ENCODE data around the gene MYT1.

MYT1 gene

GRCh38 chr20:64264091-64264490 lies 99.8 kb downstream of the MYT1 start:
- no peak for DNase-seq (ENCODE audit: low spot score)
- TF ChIP-seq, protein P1, sequence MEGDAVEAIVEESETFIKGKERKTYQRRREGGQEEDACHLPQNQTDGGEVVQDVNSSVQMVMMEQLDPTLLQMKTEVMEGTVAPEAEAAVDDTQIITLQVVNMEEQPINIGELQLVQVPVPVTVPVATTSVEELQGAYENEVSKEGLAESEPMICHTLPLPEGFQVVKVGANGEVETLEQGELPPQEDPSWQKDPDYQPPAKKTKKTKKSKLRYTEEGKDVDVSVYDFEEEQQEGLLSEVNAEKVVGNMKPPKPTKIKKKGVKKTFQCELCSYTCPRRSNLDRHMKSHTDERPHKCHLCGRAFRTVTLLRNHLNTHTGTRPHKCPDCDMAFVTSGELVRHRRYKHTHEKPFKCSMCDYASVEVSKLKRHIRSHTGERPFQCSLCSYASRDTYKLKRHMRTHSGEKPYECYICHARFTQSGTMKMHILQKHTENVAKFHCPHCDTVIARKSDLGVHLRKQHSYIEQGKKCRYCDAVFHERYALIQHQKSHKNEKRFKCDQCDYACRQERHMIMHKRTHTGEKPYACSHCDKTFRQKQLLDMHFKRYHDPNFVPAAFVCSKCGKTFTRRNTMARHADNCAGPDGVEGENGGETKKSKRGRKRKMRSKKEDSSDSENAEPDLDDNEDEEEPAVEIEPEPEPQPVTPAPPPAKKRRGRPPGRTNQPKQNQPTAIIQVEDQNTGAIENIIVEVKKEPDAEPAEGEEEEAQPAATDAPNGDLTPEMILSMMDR (IDR thresholded peaks at IDR 0.05; ENCODE audit: extremely low read depth, missing control alignments): no peak

DNA sequence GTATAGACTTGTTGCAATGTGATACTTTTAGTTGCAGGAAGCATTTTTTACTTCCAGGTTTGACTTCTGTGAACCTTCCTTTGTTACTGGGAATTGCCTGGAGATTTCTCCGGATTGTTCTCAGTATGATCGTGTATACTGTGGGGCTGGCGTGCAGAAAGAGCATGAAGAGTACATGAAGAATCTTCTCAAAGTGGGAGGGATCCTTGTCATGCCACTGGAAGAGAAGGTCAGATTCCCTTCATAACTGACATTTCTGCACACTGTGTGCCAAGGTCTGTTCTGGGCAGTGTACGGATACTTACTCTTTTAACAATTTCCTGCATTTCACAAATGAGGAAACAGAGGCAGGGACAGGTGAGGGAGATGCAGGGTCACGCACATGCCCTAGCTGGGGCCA lies 100.9 kb downstream of the MYT1 start:
- TF ChIP-seq, protein P1 (IDR thresholded peaks at IDR 0.05; ENCODE audit: extremely low read depth, missing control alignments): no peak
- no peak for DNase-seq (ENCODE audit: low spot score)

DNA sequence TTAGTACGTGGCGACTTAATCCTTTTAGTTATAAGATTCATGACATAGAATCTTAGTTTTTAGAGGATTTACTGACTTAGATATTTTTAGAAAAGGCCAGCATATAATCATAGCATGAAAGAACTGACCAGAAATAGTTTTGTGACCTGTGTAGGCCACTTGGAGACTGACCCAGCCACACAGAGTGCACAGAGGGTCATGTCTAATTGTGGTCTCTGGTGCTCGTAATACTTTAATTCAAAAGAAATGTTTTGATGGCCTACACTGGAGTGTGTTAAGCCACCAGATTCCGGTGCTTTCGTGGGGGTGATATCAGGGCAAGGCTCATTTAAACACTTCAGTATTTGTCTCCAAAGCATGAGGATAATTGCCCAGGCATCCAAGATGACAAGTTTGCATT lies 102.7 kb downstream of the MYT1 start:
- DNase-seq (ENCODE audit: low spot score): no peak
- TF ChIP-seq, protein P1 (IDR thresholded peaks at IDR 0.05; ENCODE audit: extremely low read depth, missing control alignments): no peak

DNA sequence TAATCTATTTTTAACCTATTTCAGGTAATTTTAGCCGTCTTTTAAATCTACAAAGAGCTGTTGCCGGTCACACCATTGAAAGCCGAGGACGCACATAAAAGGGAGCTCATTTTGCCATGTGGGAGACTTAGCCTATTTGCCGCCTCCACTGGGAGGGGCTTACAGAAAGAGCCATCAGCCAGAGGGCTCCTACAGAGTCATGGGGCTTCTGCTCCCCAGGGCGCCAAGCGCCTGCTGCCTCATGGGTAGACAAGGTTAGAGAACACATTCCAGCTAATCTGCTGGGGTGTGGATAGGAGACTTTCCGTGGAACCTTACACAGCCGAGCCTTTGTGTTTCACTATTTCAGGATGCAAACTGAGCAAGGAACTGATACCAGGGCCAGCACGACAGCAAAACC lies 103.9 kb downstream of the MYT1 start:
- TF ChIP-seq, protein P1 (IDR thresholded peaks at IDR 0.05; ENCODE audit: extremely low read depth, missing control alignments): no peak
- no peak for DNase-seq (ENCODE audit: low spot score)

GRCh38 chr20:64269604-64270411 lies 105.6 kb downstream of the MYT1 start:
- TF ChIP-seq, protein P1 (IDR thresholded peaks at IDR 0.05; ENCODE audit: extremely low read depth, missing control alignments): no peak
- DNase-seq (ENCODE audit: low spot score): no peak

- no peak for DNase-seq (ENCODE audit: low spot score)
- TF ChIP-seq, protein P1 (IDR thresholded peaks at IDR 0.05; ENCODE audit: extremely low read depth, missing control alignments): no peak
Observed at GRCh38 chr20:64271636-64272035, 107.4 kb downstream of the MYT1 start.

- DNase-seq (ENCODE audit: low spot score): no peak
- TF ChIP-seq, protein P1 (IDR thresholded peaks at IDR 0.05; ENCODE audit: extremely low read depth, missing control alignments): no peak
Observed at GRCh38 chr20:64273109-64273508, 108.9 kb downstream of the MYT1 start.
